ENCODE results near the gene HGS. TPM values are rescaled to one million over a fixed set of nuclear protein-coding genes. Genes with fewer than 3 reads are reported as not detected.

The HGS gene
- total RNA-seq, 1 donor from 2014 or later, result 117 TPM

- Mint-ChIP-seq H3K36me3 (ENCODE audit: unreplicated experiment) (peaks cover 32% of the 10 kb centered on the region), H3K27ac (ENCODE audit: unreplicated experiment) (no peak overlapping the region), H3K4me3 (ENCODE audit: unreplicated experiment) (no peak overlapping the region), H3K27me3 (ENCODE audit: unreplicated experiment) (no peaks in the 10 kb centered on the region), H3K4me1 (ENCODE audit: unreplicated experiment) (peaks cover 2% of the 10 kb centered on the region), H3K9me3 (ENCODE audit: unreplicated experiment) (no peaks in the 10 kb centered on the region)
- no peak for DNase-seq (ENCODE audit: extremely low spot score, unreplicated experiment)
- TF ChIP-seq, protein P1, sequence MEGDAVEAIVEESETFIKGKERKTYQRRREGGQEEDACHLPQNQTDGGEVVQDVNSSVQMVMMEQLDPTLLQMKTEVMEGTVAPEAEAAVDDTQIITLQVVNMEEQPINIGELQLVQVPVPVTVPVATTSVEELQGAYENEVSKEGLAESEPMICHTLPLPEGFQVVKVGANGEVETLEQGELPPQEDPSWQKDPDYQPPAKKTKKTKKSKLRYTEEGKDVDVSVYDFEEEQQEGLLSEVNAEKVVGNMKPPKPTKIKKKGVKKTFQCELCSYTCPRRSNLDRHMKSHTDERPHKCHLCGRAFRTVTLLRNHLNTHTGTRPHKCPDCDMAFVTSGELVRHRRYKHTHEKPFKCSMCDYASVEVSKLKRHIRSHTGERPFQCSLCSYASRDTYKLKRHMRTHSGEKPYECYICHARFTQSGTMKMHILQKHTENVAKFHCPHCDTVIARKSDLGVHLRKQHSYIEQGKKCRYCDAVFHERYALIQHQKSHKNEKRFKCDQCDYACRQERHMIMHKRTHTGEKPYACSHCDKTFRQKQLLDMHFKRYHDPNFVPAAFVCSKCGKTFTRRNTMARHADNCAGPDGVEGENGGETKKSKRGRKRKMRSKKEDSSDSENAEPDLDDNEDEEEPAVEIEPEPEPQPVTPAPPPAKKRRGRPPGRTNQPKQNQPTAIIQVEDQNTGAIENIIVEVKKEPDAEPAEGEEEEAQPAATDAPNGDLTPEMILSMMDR (IDR thresholded peaks at IDR 0.05), result no peak
Observed at GRCh38 chr17:81691196-81691595, 7.4 kb downstream of the HGS start.

- Mint-ChIP-seq H3K9me3 (ENCODE audit: unreplicated experiment) (no peaks in the 10 kb centered on the region), H3K27ac (ENCODE audit: unreplicated experiment) (no peak overlapping the region), H3K4me3 (ENCODE audit: unreplicated experiment) (no peak overlapping the region), H3K27me3 (ENCODE audit: unreplicated experiment) (no peaks in the 10 kb centered on the region), H3K4me1 (ENCODE audit: unreplicated experiment) (no peaks in the 10 kb centered on the region), H3K36me3 (ENCODE audit: unreplicated experiment) (peaks cover 31% of the 10 kb centered on the region)
- TF ChIP-seq, protein P1 (IDR thresholded peaks at IDR 0.05), result no peak
- DNase-seq (ENCODE audit: extremely low spot score, unreplicated experiment), result no peak
Observed at GRCh38 chr17:81691608-81692007, 7.8 kb downstream of the HGS start.

- Mint-ChIP-seq H3K36me3 (ENCODE audit: unreplicated experiment) (peaks cover 27% of the 10 kb centered on the region), H3K27ac (ENCODE audit: unreplicated experiment) (no peak overlapping the region), H3K4me3 (ENCODE audit: unreplicated experiment) (no peak overlapping the region), H3K9me3 (ENCODE audit: unreplicated experiment) (no peaks in the 10 kb centered on the region), H3K4me1 (ENCODE audit: unreplicated experiment) (no peaks in the 10 kb centered on the region), H3K27me3 (ENCODE audit: unreplicated experiment) (no peaks in the 10 kb centered on the region)
- no peak for DNase-seq (ENCODE audit: extremely low spot score, unreplicated experiment)
- TF ChIP-seq, protein P1 (IDR thresholded peaks at IDR 0.05), result no peak
Observed at GRCh38 chr17:81693509-81694210, 9.8 kb downstream of the HGS start.

DNA sequence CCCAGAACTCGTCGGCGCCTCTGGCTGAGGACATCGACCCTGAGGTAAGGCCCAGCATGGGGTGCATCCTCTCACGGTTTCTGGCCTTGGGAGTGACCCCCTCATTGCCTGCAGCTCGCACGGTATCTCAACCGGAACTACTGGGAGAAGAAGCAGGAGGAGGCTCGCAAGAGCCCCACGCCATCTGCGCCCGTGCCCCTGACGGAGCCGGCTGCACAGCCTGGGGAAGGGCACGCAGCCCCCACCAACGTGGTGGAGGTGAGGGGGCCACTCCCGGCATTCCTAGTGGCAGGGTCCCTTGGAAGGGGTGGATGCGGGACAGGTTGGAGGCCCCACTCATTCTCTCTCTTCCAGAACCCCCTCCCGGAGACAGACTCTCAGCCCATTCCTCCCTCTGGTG, 11.0 kb downstream of the HGS start:
- H3K27ac Mint-ChIP-seq (ENCODE audit: unreplicated experiment), result no peak overlapping the region
- no peaks in the 10 kb centered on the region for H3K9me3 Mint-ChIP-seq (ENCODE audit: unreplicated experiment)
- DNase-seq (ENCODE audit: extremely low spot score, unreplicated experiment), result no peak
- H3K36me3 Mint-ChIP-seq (ENCODE audit: unreplicated experiment), result peaks cover 16% of the 10 kb centered on the region
- H3K4me1 Mint-ChIP-seq (ENCODE audit: unreplicated experiment), result no peaks in the 10 kb centered on the region
- TF ChIP-seq, protein P1 (IDR thresholded peaks at IDR 0.05), result no peak
- H3K27me3 Mint-ChIP-seq (ENCODE audit: unreplicated experiment), result no peaks in the 10 kb centered on the region
- no peak overlapping the region for H3K4me3 Mint-ChIP-seq (ENCODE audit: unreplicated experiment)

DNA sequence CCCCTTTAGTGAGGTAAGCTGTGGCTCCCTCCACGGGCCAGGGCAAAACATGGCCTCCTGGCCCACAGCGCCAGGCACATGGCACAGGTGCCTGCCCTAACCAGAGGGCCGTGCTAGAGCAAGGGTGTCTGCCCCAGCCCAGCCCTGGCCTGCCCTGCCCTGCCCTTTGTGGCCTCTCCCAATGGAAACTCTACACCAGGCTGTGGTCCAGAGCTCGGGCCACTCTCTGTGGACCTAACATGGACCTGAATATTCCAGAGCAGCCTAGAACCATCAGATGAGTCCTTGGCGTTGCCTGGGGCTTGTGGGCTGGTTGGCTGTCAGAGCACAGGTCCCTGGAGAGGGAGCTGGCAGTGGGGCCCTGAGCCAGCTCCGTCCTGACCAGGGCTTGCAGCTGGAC, 11.4 kb downstream of the HGS start:
- no peak for DNase-seq (ENCODE audit: extremely low spot score, unreplicated experiment)
- no peaks in the 10 kb centered on the region for H3K4me1 Mint-ChIP-seq (ENCODE audit: unreplicated experiment)
- TF ChIP-seq, protein P1 (IDR thresholded peaks at IDR 0.05), result no peak

More for the DNA sequence above, 11.4 kb downstream of the HGS start:
- H3K4me3 Mint-ChIP-seq (ENCODE audit: unreplicated experiment), result no peak overlapping the region
- peaks cover 12% of the 10 kb centered on the region for H3K36me3 Mint-ChIP-seq (ENCODE audit: unreplicated experiment)
- no peaks in the 10 kb centered on the region for H3K27me3 Mint-ChIP-seq (ENCODE audit: unreplicated experiment)
- H3K9me3 Mint-ChIP-seq (ENCODE audit: unreplicated experiment), result no peaks in the 10 kb centered on the region
- no peak overlapping the region for H3K27ac Mint-ChIP-seq (ENCODE audit: unreplicated experiment)
